Ishikawa (cell line): ENCODE results near the gene MRPS10.

Experiments used
- CEBPB ChIP-seq: IDR thresholded peaks from 2 replicates; pipeline ENCODE4 v1.6.1; 2012
- CREB1 ChIP-seq: IDR thresholded peaks from 2 replicates; pipeline ENCODE4 v1.6.1; 2012; ENCODE audit warnings: low read depth
- EGR1 ChIP-seq: IDR thresholded peaks from 2 replicates; pipeline ENCODE4 v1.6.1; 2012
- EP300 ChIP-seq: IDR thresholded peaks from 2 replicates; pipeline ENCODE4 v1.6.1; 2012; ENCODE audit warnings: borderline replicate concordance
- FOXM1 ChIP-seq: IDR thresholded peaks from 2 replicates; pipeline ENCODE4 v1.6.1; 2012; ENCODE audit warnings: low read depth, borderline replicate concordance
- MAX ChIP-seq: IDR thresholded peaks from 2 replicates; pipeline ENCODE4 v1.6.1; 2012
- NFIC ChIP-seq: IDR thresholded peaks from 2 replicates; pipeline ENCODE4 v1.6.1; 2012
- RAD21 ChIP-seq: IDR thresholded peaks from 2 replicates; pipeline ENCODE4 v1.6.1; 2012; ENCODE audit warnings: low read depth
- REST ChIP-seq: IDR thresholded peaks from 2 replicates; pipeline ENCODE4 v1.6.1; 2012; ENCODE audit warnings: low read depth, mild to moderate bottlenecking
- TAF1 ChIP-seq: IDR thresholded peaks from 2 replicates; pipeline ENCODE4 v1.6.1; 2012; ENCODE audit warnings: low read depth, mild to moderate bottlenecking
- TCF12 ChIP-seq: IDR thresholded peaks from 2 replicates; pipeline ENCODE4 v1.6.1; 2012; ENCODE audit warnings: low read depth
- TEAD4 ChIP-seq: IDR thresholded peaks from 2 replicates; pipeline ENCODE4 v1.6.1; 2012
- USF1 ChIP-seq: IDR thresholded peaks from 2 replicates; pipeline ENCODE4 v1.6.1; 2012
- YY1 ChIP-seq: IDR thresholded peaks from 2 replicates; pipeline ENCODE4 v1.6.1; 2012; ENCODE audit warnings: low read depth
- ZBTB7A ChIP-seq: IDR thresholded peaks from 2 replicates; pipeline ENCODE4 v1.6.1; 2012; ENCODE audit warnings: low read depth

MRPS10 gene

GRCh38 chr6:42257614-42258013 is 40.0 kb upstream of the MRPS10 start:
- TF ChIP-seq TEAD4 (no peak), ZBTB7A (no peak), FOXM1 (no peak), NFIC (no peak), USF1 (no peak), EP300 (no peak), MAX (no peak), TCF12 (no peak), REST (no peak), EGR1 (no peak), RAD21 (no peak), CEBPB (no peak), YY1 (no peak), TAF1 (no peak), CREB1 (no peak)

GRCh38 chr6:42257063-42257462 is 39.4 kb upstream of the MRPS10 start:
- no peak for TF ChIP-seq TEAD4
- no peak for TF ChIP-seq MAX
- TF ChIP-seq YY1 = no peak
- no peak for TF ChIP-seq CREB1
- TF ChIP-seq REST = no peak
- TF ChIP-seq FOXM1 = no peak
- TF ChIP-seq RAD21 = no peak
- TF ChIP-seq ZBTB7A = no peak
- no peak for TF ChIP-seq USF1
- no peak for TF ChIP-seq EGR1
- no peak for TF ChIP-seq NFIC
- no peak for TF ChIP-seq TAF1
- no peak for TF ChIP-seq CEBPB
- TF ChIP-seq EP300 = no peak
- TF ChIP-seq TCF12 = no peak

GRCh38 chr6:42255050-42255449 is 37.4 kb upstream of the MRPS10 start:
- no peak for TF ChIP-seq REST
- TF ChIP-seq EGR1 = no peak
- TF ChIP-seq TAF1 = no peak
- TF ChIP-seq ZBTB7A = no peak
- TF ChIP-seq FOXM1 = no peak
- no peak for TF ChIP-seq EP300
- TF ChIP-seq YY1 = no peak
- TF ChIP-seq USF1 = no peak
- no peak for TF ChIP-seq CREB1
- TF ChIP-seq RAD21 = no peak
- TF ChIP-seq TCF12 = no peak
- no peak for TF ChIP-seq CEBPB
- no peak for TF ChIP-seq NFIC
- TF ChIP-seq MAX = no peak
- no peak for TF ChIP-seq TEAD4

- TF ChIP-seq NFIC = no peak
- TF ChIP-seq TAF1 = no peak
- TF ChIP-seq TEAD4 = no peak
- no peak for TF ChIP-seq EP300
- no peak for TF ChIP-seq EGR1
- TF ChIP-seq CREB1 = no peak
- TF ChIP-seq MAX = no peak
- no peak for TF ChIP-seq RAD21
- TF ChIP-seq YY1 = no peak
- no peak for TF ChIP-seq REST
- no peak for TF ChIP-seq CEBPB
- no peak for TF ChIP-seq ZBTB7A
- TF ChIP-seq FOXM1 = no peak
- TF ChIP-seq USF1 = no peak
- no peak for TF ChIP-seq TCF12
These were observed 36.8 kb upstream of the MRPS10 start for GRCh38 chr6:42254505-42254904.
